HG03175 (cell line): ENCODE results near the gene ARL6IP5.

Experiments used
- ATAC-seq: cut with Tn5 transposase; IDR thresholded peaks from one replicate; pipeline ENCODE4 v1.9.1; 2021; ENCODE audit warnings: mild to moderate bottlenecking, moderate library complexity; ENCODE audit not compliant: unreplicated experiment

The ARL6IP5 gene

GRCh38 chr3:69084326-69085167, at the start of gene ARL6IP5:
Gene ARL6IP5 (plus strand): TSS chr3:69084937. CDS start chr3:69085048, 111 bp downstream.
- ATAC-seq = peak; percentile 61

GRCh38 chr3:69044608-69045007, 40.1 kb upstream of the ARL6IP5 start:
- ATAC-seq = no peak

- ATAC-seq = no peak
Measured at GRCh38 chr3:69048990-69049389, 35.7 kb upstream of the ARL6IP5 start.

GRCh38 chr3:69051756-69052471, 32.8 kb upstream of the ARL6IP5 start, which contains the start of gene TMF1:
Gene TMF1 (minus strand): TSS chr3:69052333. CDS start chr3:69052086, 247 bp downstream.
- ATAC-seq = peak; percentile 97

GRCh38 chr3:69052472-69052898, 32.3 kb upstream of the ARL6IP5 start:
- no peak for ATAC-seq

GRCh38 chr3:69058180-69058946, 26.4 kb upstream of the ARL6IP5 start:
- peak; percentile 99 for ATAC-seq

GRCh38 chr3:69058947-69059224, 25.9 kb upstream of the ARL6IP5 start:
- no peak for ATAC-seq

GRCh38 chr3:69059688-69060087, 25.0 kb upstream of the ARL6IP5 start:
- no peak for ATAC-seq

GRCh38 chr3:69063636-69064035, 21.1 kb upstream of the ARL6IP5 start:
- ATAC-seq = no peak

- no peak for ATAC-seq
Measured at GRCh38 chr3:69065318-69065964, 19.3 kb upstream of the ARL6IP5 start.

- ATAC-seq = no peak
Measured at GRCh38 chr3:69066121-69066520, 18.6 kb upstream of the ARL6IP5 start.

- ATAC-seq = no peak
Measured at GRCh38 chr3:69072928-69073327, 11.8 kb upstream of the ARL6IP5 start.

GRCh38 chr3:69079269-69080159, 5.2 kb upstream of the ARL6IP5 start:
- ATAC-seq = peak; percentile 12

- peak; percentile 47 for ATAC-seq
Measured at GRCh38 chr3:69080233-69080920, 4.4 kb upstream of the ARL6IP5 start, which contains the start of gene UBA3. Gene UBA3 (minus strand): TSS chr3:69080365. CDS start chr3:69080353, 12 bp downstream.

GRCh38 chr3:69081583-69082262, 3.0 kb upstream of the ARL6IP5 start:
- ATAC-seq = no peak

GRCh38 chr3:69082361-69082760, 2.4 kb upstream of the ARL6IP5 start:
- ATAC-seq = no peak

- ATAC-seq = peak; percentile 50
Measured at GRCh38 chr3:69082805-69083204, 1.9 kb upstream of the ARL6IP5 start.

GRCh38 chr3:69085168-69085832, 563 bp downstream of the ARL6IP5 start:
- ATAC-seq = peak; percentile 1
